ENCODE results near the gene ZFYVE19.
"Not testable (repeated sequence)": the region's sequence is repeated elsewhere in the genome, so short reads cannot be mapped to it uniquely, and the experiment has no call there.

ZFYVE19 gene

DNA sequence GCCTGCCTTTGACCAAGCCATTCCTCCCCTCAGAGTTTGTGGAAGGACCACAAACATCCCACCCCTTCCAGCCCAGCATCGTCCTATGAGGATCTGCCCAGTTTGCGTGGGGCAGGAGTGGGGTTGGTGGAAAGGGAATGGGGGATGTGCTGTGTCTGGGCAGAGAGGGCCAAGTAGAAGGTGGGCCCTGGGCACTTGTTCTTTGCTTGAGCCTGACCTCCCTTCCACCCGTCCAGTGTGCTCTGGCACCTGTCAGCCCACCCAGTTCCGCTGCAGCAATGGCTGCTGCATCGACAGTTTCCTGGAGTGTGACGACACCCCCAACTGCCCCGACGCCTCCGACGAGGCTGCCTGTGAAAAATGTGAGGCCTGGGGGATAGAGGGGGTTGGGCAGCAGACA is 47.3 kb downstream of the ZFYVE19 start:
- TF ChIP-seq, protein P1, sequence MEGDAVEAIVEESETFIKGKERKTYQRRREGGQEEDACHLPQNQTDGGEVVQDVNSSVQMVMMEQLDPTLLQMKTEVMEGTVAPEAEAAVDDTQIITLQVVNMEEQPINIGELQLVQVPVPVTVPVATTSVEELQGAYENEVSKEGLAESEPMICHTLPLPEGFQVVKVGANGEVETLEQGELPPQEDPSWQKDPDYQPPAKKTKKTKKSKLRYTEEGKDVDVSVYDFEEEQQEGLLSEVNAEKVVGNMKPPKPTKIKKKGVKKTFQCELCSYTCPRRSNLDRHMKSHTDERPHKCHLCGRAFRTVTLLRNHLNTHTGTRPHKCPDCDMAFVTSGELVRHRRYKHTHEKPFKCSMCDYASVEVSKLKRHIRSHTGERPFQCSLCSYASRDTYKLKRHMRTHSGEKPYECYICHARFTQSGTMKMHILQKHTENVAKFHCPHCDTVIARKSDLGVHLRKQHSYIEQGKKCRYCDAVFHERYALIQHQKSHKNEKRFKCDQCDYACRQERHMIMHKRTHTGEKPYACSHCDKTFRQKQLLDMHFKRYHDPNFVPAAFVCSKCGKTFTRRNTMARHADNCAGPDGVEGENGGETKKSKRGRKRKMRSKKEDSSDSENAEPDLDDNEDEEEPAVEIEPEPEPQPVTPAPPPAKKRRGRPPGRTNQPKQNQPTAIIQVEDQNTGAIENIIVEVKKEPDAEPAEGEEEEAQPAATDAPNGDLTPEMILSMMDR (IDR thresholded peaks at IDR 0.05; ENCODE audit: insufficient read depth, low read depth, low read length, missing control alignments), result no peak
- H3K4me3 ChIP-seq (ENCODE audit: low read length), result no peak overlapping the region
- no peak for DNase-seq (ENCODE audit: low read depth)

DNA sequence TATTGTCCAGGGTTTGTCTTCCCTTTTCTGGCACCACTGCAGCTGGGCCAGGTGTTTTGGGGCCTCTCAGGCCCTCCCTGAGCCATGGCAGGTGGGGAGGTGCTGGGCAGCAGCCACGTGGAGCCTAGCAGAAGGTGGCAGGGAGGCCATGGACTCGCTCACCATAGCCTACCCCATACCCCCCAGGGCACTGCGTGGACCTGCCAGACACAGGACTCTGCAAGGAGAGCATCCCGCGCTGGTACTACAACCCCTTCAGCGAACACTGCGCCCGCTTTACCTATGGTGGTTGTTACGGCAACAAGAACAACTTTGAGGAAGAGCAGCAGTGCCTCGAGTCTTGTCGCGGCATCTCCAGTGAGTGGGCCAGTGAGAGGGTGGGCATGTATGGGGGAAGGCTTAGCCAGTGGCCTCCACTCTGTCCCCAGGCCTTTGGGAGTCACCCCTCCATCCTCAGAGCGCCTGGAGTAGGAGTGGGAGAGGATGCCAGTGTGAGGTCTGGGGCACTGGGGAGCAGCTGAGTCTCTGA is 48.9 kb downstream of the ZFYVE19 start:
- no peak overlapping the region for H3K4me3 ChIP-seq (ENCODE audit: low read length)
- no peak for DNase-seq (ENCODE audit: low read depth)
- TF ChIP-seq, protein P1 (IDR thresholded peaks at IDR 0.05; ENCODE audit: insufficient read depth, low read depth, low read length, missing control alignments), result no peak

DNA sequence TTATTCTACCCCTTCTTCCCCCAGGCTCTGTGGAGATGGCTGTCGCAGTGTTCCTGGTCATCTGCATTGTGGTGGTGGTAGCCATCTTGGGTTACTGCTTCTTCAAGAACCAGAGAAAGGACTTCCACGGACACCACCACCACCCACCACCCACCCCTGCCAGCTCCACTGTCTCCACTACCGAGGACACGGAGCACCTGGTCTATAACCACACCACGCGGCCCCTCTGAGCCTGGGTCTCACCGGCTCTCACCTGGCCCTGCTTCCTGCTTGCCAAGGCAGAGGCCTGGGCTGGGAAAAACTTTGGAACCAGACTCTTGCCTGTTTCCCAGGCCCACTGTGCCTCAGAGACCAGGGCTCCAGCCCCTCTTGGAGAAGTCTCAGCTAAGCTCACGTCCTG is 49.9 kb downstream of the ZFYVE19 start:
- no peak overlapping the region for H3K4me3 ChIP-seq (ENCODE audit: low read length)
- DNase-seq (ENCODE audit: low read depth), result no peak
- TF ChIP-seq, protein P1 (IDR thresholded peaks at IDR 0.05; ENCODE audit: insufficient read depth, low read depth, low read length, missing control alignments), result no peak

DNA sequence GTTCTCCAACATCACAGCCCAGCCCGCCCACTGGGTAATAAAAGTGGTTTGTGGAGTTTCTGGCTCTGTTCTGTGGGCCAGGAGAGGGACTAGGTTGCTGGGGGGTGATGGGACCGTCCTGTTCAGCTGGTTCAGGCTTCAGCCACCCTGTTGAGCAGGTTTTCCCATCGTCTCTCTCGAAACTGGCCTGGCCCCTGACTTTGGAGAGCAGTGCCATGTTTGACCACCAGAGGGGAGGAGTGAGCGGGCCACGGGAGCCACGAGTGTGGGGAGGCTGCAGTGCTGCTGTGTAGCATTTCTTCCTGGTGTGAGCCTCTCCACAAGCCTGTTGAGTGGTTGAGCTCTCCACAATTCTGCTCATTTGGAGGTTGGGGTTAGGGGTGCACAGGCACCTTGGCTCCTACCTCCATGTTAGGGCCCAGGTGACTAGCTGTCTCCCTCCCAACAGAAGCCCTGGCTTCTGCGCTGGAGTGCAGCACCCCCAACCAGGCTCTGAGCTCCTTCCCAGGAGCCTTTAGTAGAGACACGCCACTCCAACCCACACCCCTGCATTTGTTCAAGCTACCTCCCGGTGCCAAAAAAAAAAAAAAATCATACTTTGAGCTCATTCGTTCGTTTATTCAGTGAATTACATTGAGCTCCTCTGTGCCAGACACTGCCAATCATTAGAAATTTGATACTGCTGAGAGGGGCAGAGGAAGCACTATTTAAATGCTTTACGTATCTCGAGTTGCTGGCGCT is 50.9 kb downstream of the ZFYVE19 start:
- TF ChIP-seq, protein P1 (IDR thresholded peaks at IDR 0.05; ENCODE audit: insufficient read depth, low read depth, low read length, missing control alignments), result peak; percentile 98
- H3K4me3 ChIP-seq (ENCODE audit: low read length), result no peak overlapping the region
- peak; percentile 89 for DNase-seq (ENCODE audit: low read depth)

DNA sequence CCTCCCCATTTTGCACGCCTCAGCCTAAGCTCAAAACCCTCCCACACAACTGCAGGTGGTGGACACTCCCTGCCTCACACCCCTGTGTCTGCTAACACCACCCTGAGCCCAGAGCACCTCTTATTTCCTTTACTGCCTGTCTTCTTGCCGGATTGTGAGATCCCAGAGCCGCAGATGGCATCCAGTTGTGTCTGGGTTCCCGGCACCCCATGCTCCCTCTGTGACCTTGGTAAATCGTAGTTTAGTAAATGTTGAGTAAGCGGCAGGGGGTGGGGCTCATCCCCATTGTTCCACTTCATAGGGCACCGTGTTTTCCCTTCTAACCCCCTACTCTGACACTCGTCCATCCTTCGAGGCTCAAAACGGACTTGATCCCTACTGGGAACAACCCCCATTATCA is 51.8 kb downstream of the ZFYVE19 start:
- no peak overlapping the region for H3K4me3 ChIP-seq (ENCODE audit: low read length)
- TF ChIP-seq, protein P1 (IDR thresholded peaks at IDR 0.05; ENCODE audit: insufficient read depth, low read depth, low read length, missing control alignments), result no peak
- DNase-seq (ENCODE audit: low read depth), result no peak

DNA sequence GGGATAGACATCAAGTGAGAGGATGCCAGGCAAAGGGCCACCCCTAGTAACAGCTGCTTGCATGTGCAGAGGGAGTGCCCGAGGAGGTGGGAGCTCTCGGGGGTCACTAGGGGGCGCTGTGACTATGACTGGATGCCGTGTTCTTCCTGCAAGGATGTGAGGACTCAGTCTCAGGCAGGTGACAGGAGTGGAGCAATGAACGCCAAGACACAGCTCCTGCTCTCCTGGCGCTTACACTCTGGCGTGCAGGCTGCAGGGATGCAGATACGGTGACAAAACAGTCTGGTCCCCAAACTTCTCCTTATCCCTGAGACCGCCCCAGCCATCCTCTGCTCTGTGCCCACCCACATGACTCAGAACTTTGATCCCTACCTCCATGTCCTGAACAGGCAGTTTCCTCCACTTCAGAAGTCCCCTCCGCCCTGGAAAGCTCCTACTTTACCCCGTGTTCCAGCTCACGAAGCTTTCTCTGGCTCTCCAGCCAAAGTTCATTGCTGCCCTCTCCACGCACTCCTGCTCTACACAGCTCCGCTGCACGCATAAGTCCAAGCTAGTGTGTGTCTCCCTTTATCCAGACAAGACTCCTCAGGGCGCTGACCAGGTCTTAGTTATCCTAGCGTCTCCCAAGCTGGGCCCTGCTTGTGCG is 52.4 kb downstream of the ZFYVE19 start:
- peak; percentile 93 for DNase-seq (ENCODE audit: low read depth)
- TF ChIP-seq, protein P1 (IDR thresholded peaks at IDR 0.05; ENCODE audit: insufficient read depth, low read depth, low read length, missing control alignments), result peak; percentile 90
- no peak overlapping the region for H3K4me3 ChIP-seq (ENCODE audit: low read length)

DNA sequence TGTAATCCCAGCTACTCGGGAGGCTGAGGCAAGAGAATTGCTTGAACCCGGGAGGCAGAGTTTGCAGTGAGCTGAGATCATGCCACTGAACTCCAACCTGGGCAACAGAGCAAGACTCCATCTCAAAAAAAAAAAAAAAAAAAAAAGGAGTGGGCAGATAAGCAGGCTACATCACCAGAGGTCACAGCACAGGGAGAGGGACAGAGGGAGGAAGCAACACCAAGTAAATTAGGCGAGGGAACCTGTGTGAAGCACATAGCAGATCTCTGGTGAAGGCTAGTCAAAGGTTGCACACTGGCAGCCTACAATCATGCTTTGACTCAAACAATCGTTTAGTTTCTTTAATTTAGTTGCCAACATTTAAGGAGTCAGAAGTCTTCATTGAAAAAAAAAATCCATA is 54.3 kb downstream of the ZFYVE19 start:
- DNase-seq (ENCODE audit: low read depth); H3K4me3 ChIP-seq (ENCODE audit: low read length): not testable (repeated sequence)

All from epithelial cell of esophagus (primary cell).